Keratinocyte (primary cell): ENCODE results near the gene JTB.

Source experiments
- CTCF ChIP-seq, 3 experiments: IDR thresholded peaks in 1 of 3; conservative IDR thresholded peaks in 1 of 3; optimal IDR thresholded peaks in 1 of 3; 2 replicates in 2 of 3; 3 replicates in 1 of 3; pipeline versions ENCODE3 to v1.5.1; 2011; ENCODE audit warnings: low read length in 3 of 3, mild to moderate bottlenecking in 3 of 3, moderate library complexity in 2 of 3, control low read depth in 1 of 3, inconsistent platforms in 1 of 3; ENCODE audit not compliant: insufficient read depth in 2 of 3; ENCODE audit errors: extremely low read depth in 1 of 3
- EZH2 ChIP-seq: IDR thresholded peaks from one replicate; pipeline ENCODE4 v1.6.1; 2012; ENCODE audit warnings: inconsistent platforms, mild to moderate bottlenecking, low read length, moderate library complexity

- TF ChIP-seq CTCF (optimal IDR thresholded peaks at IDR 0.05 in 1 of 3, IDR thresholded peaks at IDR 0.05 in 1 of 3, conservative IDR thresholded peaks at IDR 0.05 in 1 of 3; ENCODE audit: extremely low read depth in 1 of 3, insufficient read depth in 2 of 3, low read length in 3 of 3) (no peak), EZH2 (no peak)
These were observed 8.5 kb downstream of the JTB start for GRCh38 chr1:153968972-153969371.
